ENCODE measurements around the gene ENTPD8. TPM values are rescaled to one million over a fixed set of nuclear protein-coding genes. Genes with fewer than 3 reads are reported as not detected.

ENTPD8 gene
- total RNA-seq, 1 experiment from 2014 or later = 0.97 TPM

DNA sequence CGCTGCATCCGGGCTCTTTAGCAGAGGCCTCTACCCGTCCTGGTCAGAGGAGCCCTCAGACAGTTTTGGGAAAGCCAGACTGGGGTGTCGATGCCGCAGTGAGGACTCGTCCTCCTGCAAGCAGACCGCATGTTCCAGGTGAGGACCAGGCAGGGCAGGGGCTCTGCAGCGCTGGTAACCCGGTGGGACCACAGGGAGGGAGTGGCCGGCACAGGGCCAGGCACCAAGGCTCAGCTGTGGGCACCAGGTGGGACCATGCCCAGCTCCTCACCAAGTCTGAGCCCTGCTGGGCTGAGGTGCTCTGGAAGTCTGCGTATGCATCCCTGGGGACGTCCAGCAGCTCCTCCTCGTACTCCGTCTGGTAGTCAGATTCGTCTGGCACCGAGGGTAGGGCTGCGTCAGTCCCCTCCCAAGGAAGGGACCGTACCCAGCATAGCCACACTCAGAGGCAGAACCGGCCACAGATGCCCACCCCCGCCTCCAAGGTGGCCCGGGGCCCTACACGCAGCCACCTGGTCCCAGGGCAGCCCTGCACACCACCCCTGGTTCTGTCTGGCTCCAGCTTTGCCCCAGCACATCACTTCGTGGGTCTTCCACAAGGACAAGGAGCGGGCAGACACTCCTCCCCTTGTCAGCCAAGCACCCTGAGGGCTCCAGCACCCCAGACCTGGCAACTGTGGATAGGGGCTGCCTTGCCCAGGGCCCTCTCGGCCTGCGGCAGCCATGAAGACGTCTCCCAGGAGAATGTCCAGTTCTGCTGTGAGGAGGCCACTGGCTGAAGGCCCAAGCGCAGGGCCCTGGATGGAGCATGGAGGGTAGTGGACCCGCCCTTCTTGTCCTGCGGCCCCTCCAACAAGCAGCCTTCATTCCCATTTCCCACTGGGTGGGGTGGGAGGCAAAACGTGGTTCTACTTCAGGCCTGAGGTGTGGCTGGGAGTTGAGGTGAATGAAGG, 19.5 kb upstream of the ENTPD8 start:
- DNase-seq = no peak
- no peaks in the 10 kb centered on the region for H3K4me1 Mint-ChIP-seq (ENCODE audit: low read depth, unreplicated experiment)
- peaks cover 17% of the 10 kb centered on the region for H3K36me3 Mint-ChIP-seq (ENCODE audit: insufficient read depth, unreplicated experiment)
- intact Hi-C loops (cut with micrococcal nuclease; ENCODE audit: unreplicated experiment) = no loop called here
- no TSS peak for BruUV-seq (replicated peaks)
- CTCF ChIA-PET = no interaction called here
- H3K27me3 Mint-ChIP-seq (ENCODE audit: unreplicated experiment) = no peaks in the 10 kb centered on the region
- no peak for TF ChIP-seq CTCF (IDR thresholded peaks at IDR 0.05; ENCODE audit: unreplicated experiment)
- H3K27ac Mint-ChIP-seq (ENCODE audit: unreplicated experiment) = no peak overlapping the region
- H3K4me3 Mint-ChIP-seq (ENCODE audit: low read depth, unreplicated experiment) = no peak overlapping the region
- no peaks in the 10 kb centered on the region for H3K9me3 Mint-ChIP-seq (ENCODE audit: low read depth, unreplicated experiment)

DNA sequence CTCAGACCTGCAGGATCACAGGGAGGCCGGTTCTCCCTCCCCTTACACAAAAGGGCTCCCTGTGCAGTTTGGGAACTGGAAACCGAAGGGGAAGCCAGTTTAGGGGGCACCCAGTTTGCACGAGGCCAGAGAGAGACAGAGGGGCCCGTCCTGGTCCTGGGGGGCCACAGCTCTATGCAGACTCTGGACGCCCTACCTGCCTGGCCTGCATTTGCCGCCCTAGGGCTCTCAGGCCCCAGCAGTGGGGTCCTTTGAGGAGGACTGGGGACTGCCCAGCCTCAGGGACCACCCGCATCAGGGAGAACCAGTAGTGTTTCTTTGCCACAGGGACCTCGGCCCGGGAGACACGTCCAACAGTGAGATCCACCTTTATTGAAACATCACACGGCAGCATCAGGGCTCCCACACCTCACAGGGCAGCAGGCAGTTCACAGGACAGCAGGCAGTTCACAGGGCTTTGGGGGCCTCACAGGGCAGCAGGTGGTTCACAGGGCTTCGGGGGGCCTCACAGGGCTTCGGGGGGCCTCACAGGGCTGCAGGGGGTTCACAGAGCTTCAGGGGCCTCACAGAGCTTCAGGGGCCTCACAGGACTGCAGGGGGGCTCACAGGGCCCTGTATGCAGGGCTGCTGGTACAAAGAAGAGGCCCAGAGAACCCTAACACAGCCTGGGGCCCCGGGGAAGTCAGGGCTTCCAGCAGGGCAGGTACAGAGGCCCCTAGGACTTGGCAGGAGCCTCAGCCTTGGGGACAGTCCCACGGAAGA, 18.6 kb upstream of the ENTPD8 start:
- Mint-ChIP-seq H3K4me3 (ENCODE audit: low read depth, unreplicated experiment) (peak overlapping the region; percentile 45), H3K9me3 (ENCODE audit: low read depth, unreplicated experiment) (no peaks in the 10 kb centered on the region), H3K4me1 (ENCODE audit: low read depth, unreplicated experiment) (no peaks in the 10 kb centered on the region), H3K27me3 (ENCODE audit: unreplicated experiment) (no peaks in the 10 kb centered on the region), H3K36me3 (ENCODE audit: insufficient read depth, unreplicated experiment) (peaks cover 14% of the 10 kb centered on the region), H3K27ac (ENCODE audit: unreplicated experiment) (no peak overlapping the region)
- CTCF ChIA-PET = interaction anchor here (1.0 to 1.1 kb wide), 2 partner anchors 37 to 47 kb away, joined by 3 to 4 read pairs; partner anchors contain the start of genes EXD3 and NOXA1
- BruUV-seq (replicated peaks) = no TSS peak
- TF ChIP-seq CTCF (IDR thresholded peaks at IDR 0.05; ENCODE audit: unreplicated experiment) = no peak
- no peak for DNase-seq
- intact Hi-C loops (cut with micrococcal nuclease; ENCODE audit: unreplicated experiment) = no loop called here

DNA sequence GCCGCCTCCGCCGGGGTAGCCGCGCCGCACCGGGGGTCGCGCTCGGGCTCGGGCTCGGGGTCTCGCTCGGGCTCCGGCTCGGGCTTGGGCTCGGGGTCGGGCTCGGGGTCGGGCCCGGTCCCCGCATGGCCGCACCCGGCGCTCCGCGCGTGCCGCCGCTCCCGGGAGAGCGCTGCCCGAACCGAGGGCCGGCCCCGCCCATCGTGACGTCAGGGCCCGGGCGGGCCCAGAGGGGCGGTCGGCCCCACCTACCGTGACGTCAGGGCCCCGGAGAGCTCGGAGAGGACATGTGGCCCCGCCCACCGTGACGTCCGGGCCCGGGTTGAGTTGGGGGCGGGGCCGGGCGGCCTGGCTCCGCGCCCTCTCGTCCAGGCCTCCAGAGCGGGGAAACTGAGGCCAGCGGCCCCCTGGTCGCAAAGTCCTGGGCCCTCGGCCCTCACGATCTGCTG, 18.0 kb upstream of the ENTPD8 start, which contains the start of gene NSMF:
TSS of gene NSMF (minus strand) at position 183 of the 449 bp plus-strand sequence. CDS start 232 bp downstream, outside the sequence.
- BruUV-seq (replicated peaks) = no TSS peak
- H3K27me3 Mint-ChIP-seq (ENCODE audit: unreplicated experiment) = no peaks in the 10 kb centered on the region
- no peak within 1 kb of the TSS for H3K27ac Mint-ChIP-seq (ENCODE audit: unreplicated experiment)
- CTCF ChIA-PET = interaction anchor here (1.0 to 1.1 kb wide), 2 partner anchors 36 to 47 kb away, joined by 3 to 4 read pairs; partner anchors contain the start of genes EXD3 and NOXA1
- no peaks in the 10 kb centered on the region for H3K9me3 Mint-ChIP-seq (ENCODE audit: low read depth, unreplicated experiment)
- H3K4me3 Mint-ChIP-seq (ENCODE audit: low read depth, unreplicated experiment) = peak within 1 kb of the TSS; percentile 45
- H3K4me1 Mint-ChIP-seq (ENCODE audit: low read depth, unreplicated experiment) = no peaks in the 10 kb centered on the region
- intact Hi-C loops (cut with micrococcal nuclease; ENCODE audit: unreplicated experiment) = no loop called here
- no peak for TF ChIP-seq CTCF (IDR thresholded peaks at IDR 0.05; ENCODE audit: unreplicated experiment)
- H3K36me3 Mint-ChIP-seq (ENCODE audit: insufficient read depth, unreplicated experiment) = peaks cover 12% of the 10 kb centered on the region
- peak; percentile 95 for DNase-seq
